PC-3 (cell line): Measurements from ENCODE around the gene TTC28. TPM values are rescaled to one million over a fixed set of nuclear protein-coding genes. Genes with fewer than 3 reads are reported as not detected.

Source experiments
- ATAC-seq: fragments of 200-7000 bp; cut with Tn5 transposase; 2 replicates; pipeline ENCODE4 v1.9.1; 2020; ENCODE audit warnings: mild to moderate bottlenecking, moderate library complexity
- BruUV-seq: library from RNA; stranded (reverse); fragments of 400-500 nt; replicated peaks from 2 replicates; lab custom pipeline; 2021; lab: Mats Ljungman, UMichigan
- CTCF ChIA-PET: fragments of 300-600 bp; sonication (Branson Sonifier 250); formaldehyde crosslinking; loops from one replicate; lab custom pipeline; 2022; ENCODE audit warnings: antibody characterized with exemption; lab: Charles Lee
- POLR2A ChIA-PET: fragments of 300-600 bp; sonication (Branson Sonifier 250); formaldehyde crosslinking; loops from one replicate; lab custom pipeline; 2022; ENCODE audit warnings: antibody characterized with exemption; ENCODE audit not compliant: unreplicated experiment; lab: Charles Lee
- DNase-seq: peaks from one replicate; pipeline ENCODE4 v3.0.0-alpha.2; 2015
- H2AFZ ChIP-seq: fragments of 300-600 bp; sonication (generic); 2 replicates; pipeline ENCODE4 v1.6.0; 2016; ENCODE audit warnings: antibody characterized with exemption, low read length
- H3F3A ChIP-seq: fragments of 300-600 bp; sonication (generic); one replicate; pipeline ENCODE4 v1.6.0; 2017; ENCODE audit warnings: antibody characterized with exemption, low read length, control low read depth, mild to moderate bottlenecking; ENCODE audit not compliant: unreplicated experiment
- H3K27ac ChIP-seq: fragments of 300-600 bp; sonication (generic); 2 replicates; pipeline ENCODE4 v1.5.1; 2016; ENCODE audit warnings: mild to moderate bottlenecking, low read length
- H3K27me3 ChIP-seq: fragments of 300-600 bp; sonication (generic); 2 replicates; pipeline ENCODE4 v1.6.1; 2016; ENCODE audit warnings: low read length, mixed read lengths
- H3K36me3 ChIP-seq: fragments of 300-600 bp; sonication (generic); 2 replicates; pipeline ENCODE4 v1.6.1; 2016; ENCODE audit warnings: low read depth, mixed run types, low read length, mixed read lengths
- H3K4me1 ChIP-seq: fragments of 300-600 bp; sonication (generic); 2 replicates; pipeline ENCODE4 v1.5.1; 2016; ENCODE audit warnings: low read length; ENCODE audit not compliant: insufficient read depth
- H3K4me2 ChIP-seq: fragments of 300-600 bp; sonication (generic); 2 replicates; pipeline ENCODE4 v1.6.0; 2016; ENCODE audit warnings: low read length
- H3K4me3 ChIP-seq: fragments of 300-600 bp; sonication (generic); 2 replicates; pipeline ENCODE4 v1.5.1; 2016; ENCODE audit warnings: mild to moderate bottlenecking, low read length, mixed read lengths
- H3K79me2 ChIP-seq: fragments of 300-600 bp; sonication (generic); 2 replicates; pipeline ENCODE4 v1.6.1; 2017; ENCODE audit warnings: low read length, mixed read lengths
- H3K9ac ChIP-seq: fragments of 300-600 bp; sonication (generic); 2 replicates; pipeline ENCODE4 v1.6.0; 2016; ENCODE audit warnings: mild to moderate bottlenecking, low read length
- H3K9me2 ChIP-seq: fragments of 300-600 bp; sonication (generic); replicated peaks from 2 replicates; pipeline ENCODE4 v1.6.1; 2016; ENCODE audit warnings: mixed run types, low read length, mixed read lengths
- H3K9me3 ChIP-seq: fragments of 300-600 bp; sonication (generic); 2 replicates; pipeline ENCODE4 v1.6.1; 2016; ENCODE audit warnings: low read length, mixed read lengths
- H4K20me1 ChIP-seq: fragments of 300-600 bp; sonication (generic); 2 replicates; pipeline ENCODE4 v1.6.1; 2016; ENCODE audit warnings: low read length, mixed read lengths
- EZH2 ChIP-seq: fragments of 300-600 bp; sonication (generic); IDR thresholded peaks from one replicate; pipeline ENCODE4 v1.6.1; 2017; ENCODE audit warnings: antibody characterized with exemption, mild to moderate bottlenecking, low read length; ENCODE audit not compliant: unreplicated experiment
- EZH2phosphoT487 ChIP-seq: fragments of 300-600 bp; sonication (generic); IDR thresholded peaks from 2 replicates; pipeline ENCODE4 v1.6.1; 2018; ENCODE audit warnings: mild to moderate bottlenecking, antibody characterized with exemption, low read length, borderline replicate concordance
- intact Hi-C: fragments of 100-400 bp; cut with micrococcal nuclease; formaldehyde crosslinking; loops from 2 replicates; pipeline ENCODE4 v1.9.0; 2023
- total RNA-seq: library from RNA; depleted of rRNA; stranded (reverse); fragments of >200 nt; gene quantifications from 2 replicates; pipeline ENCODE4 v1.2.3, GENCODE V29; 2014
- TF ChIP-seq, protein P1 (sequence below): fragments of 300-600 bp; sonication (generic); conservative IDR thresholded peaks from 2 replicates; pipeline ENCODE4 v1.5.1; 2017; ENCODE audit warnings: antibody characterized with exemption, low read depth, mild to moderate bottlenecking, low read length

The TTC28 gene
- total RNA-seq, 1 experiment from 2014 or later: 6.3 TPM

DNA sequence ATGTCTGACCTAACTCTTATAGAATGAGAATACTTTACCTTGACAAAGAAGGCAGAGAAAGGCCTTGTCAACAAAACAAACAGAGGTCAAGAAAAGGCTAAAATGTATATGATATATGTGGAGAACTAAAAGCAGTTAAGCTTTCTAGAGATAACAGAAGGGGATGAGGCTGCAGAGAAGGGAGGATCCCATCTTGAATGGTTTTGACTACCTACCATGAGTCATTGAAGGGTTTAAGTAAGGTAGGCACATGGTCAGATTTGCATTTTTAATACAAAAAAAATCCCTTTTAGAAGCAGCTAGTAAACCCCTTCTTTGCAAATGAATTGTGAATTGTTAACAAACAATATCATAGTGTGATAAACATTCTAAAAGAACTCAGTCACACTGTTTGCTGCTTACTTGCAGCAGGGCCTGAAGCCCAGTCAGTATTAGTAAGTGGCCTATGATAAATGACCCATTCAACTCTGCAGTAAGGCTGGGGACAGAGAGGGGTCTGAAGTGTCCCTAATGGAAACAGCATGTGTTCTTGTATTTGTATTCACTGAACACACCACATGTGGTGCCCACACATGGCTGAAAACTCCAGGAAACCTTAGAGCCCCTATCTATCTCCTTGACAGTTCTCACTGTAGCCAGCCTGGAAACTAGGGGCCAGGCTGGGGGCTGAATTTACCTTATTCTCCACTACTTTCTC is 431.8 kb downstream of the TTC28 start:
- H3K27ac ChIP-seq: no peak overlapping the region
- H4K20me1 ChIP-seq: no peaks in the 10 kb centered on the region
- intact Hi-C loops: no loop called here
- TF ChIP-seq, protein P1, sequence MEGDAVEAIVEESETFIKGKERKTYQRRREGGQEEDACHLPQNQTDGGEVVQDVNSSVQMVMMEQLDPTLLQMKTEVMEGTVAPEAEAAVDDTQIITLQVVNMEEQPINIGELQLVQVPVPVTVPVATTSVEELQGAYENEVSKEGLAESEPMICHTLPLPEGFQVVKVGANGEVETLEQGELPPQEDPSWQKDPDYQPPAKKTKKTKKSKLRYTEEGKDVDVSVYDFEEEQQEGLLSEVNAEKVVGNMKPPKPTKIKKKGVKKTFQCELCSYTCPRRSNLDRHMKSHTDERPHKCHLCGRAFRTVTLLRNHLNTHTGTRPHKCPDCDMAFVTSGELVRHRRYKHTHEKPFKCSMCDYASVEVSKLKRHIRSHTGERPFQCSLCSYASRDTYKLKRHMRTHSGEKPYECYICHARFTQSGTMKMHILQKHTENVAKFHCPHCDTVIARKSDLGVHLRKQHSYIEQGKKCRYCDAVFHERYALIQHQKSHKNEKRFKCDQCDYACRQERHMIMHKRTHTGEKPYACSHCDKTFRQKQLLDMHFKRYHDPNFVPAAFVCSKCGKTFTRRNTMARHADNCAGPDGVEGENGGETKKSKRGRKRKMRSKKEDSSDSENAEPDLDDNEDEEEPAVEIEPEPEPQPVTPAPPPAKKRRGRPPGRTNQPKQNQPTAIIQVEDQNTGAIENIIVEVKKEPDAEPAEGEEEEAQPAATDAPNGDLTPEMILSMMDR: no peak
- TF ChIP-seq EZH2 (no peak), EZH2phosphoT487 (no peak)
- ChIA-PET POLR2A (no interaction called here), CTCF (no interaction called here)
- H3K9me2 ChIP-seq: no peaks in the 10 kb centered on the region
- DNase-seq (no peak), ATAC-seq (no peak)
- no peak overlapping the region for H2AFZ ChIP-seq
- no TSS peak for BruUV-seq
- no peaks in the 10 kb centered on the region for H3K79me2 ChIP-seq
- H3K27me3 ChIP-seq: no peaks in the 10 kb centered on the region
- no peaks in the 10 kb centered on the region for H3K9me3 ChIP-seq
- H3K4me1 ChIP-seq: no peaks in the 10 kb centered on the region
- no peak overlapping the region for H3K9ac ChIP-seq
- no peak overlapping the region for H3K4me3 ChIP-seq
- no peaks in the 10 kb centered on the region for H3F3A ChIP-seq
- no peak overlapping the region for H3K4me2 ChIP-seq
- H3K36me3 ChIP-seq: no peaks in the 10 kb centered on the region

DNA sequence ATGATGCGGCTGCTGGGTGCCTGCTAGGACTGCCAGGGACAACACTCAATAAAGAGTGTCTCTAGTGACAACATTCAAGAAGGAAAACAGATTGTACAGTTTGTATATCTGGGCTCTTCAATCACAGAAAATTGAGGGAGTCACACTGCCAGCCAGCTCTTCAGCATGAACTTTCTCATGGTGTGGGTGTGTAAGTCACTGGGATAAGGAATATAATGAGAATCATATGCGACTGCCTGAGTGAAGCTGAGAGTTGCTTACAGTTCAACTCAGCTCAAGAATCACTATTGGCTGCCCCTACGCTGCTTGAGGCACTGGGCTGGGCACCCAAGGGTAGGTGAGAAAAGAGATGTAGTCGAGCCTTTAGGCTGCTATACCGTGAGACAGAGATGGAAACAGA is 432.5 kb downstream of the TTC28 start:
- Histone ChIP-seq H3K27me3 (no peaks in the 10 kb centered on the region), H3K79me2 (no peaks in the 10 kb centered on the region), H3K4me2 (no peak overlapping the region), H3K4me1 (no peaks in the 10 kb centered on the region), H2AFZ (no peak overlapping the region), H3F3A (no peaks in the 10 kb centered on the region), H3K9ac (no peak overlapping the region), H3K36me3 (no peaks in the 10 kb centered on the region), H3K4me3 (no peak overlapping the region), H3K27ac (no peak overlapping the region), H4K20me1 (no peaks in the 10 kb centered on the region), H3K9me3 (no peaks in the 10 kb centered on the region), H3K9me2 (no peaks in the 10 kb centered on the region)
- ChIA-PET POLR2A (no interaction called here), CTCF (no interaction called here)
- no peak for DNase-seq
- no peak for ATAC-seq
- intact Hi-C loops: no loop called here
- BruUV-seq: no TSS peak
- TF ChIP-seq EZH2: no peak
- no peak for TF ChIP-seq EZH2phosphoT487
- TF ChIP-seq, protein P1: no peak

DNA sequence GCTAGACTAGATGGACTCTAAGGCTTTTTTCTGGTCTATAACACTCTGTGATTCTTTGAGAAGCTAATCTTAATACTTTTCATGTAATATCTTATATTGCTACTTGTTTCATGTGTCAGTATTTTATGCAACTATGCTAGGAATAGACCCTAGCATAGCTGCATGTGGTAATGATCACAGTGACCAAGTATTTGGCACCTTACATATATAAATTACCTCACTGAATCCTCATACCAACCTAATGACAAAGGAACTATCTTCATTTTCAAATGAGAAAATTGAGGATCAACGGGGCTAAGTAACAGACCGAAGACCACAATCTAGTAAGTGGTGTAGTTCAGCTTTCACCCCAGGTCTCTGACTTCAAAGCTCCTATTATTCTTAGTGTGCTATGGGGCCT is 433.2 kb downstream of the TTC28 start:
- no peak overlapping the region for H3K27ac ChIP-seq
- no peaks in the 10 kb centered on the region for H3K9me3 ChIP-seq
- ATAC-seq (no peak), DNase-seq (no peak)
- H3F3A ChIP-seq: no peaks in the 10 kb centered on the region
- no peak overlapping the region for H3K4me3 ChIP-seq
- H3K4me1 ChIP-seq: no peaks in the 10 kb centered on the region
- no peaks in the 10 kb centered on the region for H3K9me2 ChIP-seq
- TF ChIP-seq EZH2 (no peak), EZH2phosphoT487 (no peak)
- TF ChIP-seq, protein P1: no peak
- intact Hi-C loops: no loop called here
- no peaks in the 10 kb centered on the region for H4K20me1 ChIP-seq
- H3K79me2 ChIP-seq: no peaks in the 10 kb centered on the region
- POLR2A ChIA-PET: no interaction called here
- H3K4me2 ChIP-seq: no peak overlapping the region
- H2AFZ ChIP-seq: no peak overlapping the region
- no TSS peak for BruUV-seq
- H3K9ac ChIP-seq: no peak overlapping the region
- no peaks in the 10 kb centered on the region for H3K36me3 ChIP-seq
- H3K27me3 ChIP-seq: no peaks in the 10 kb centered on the region
- CTCF ChIA-PET: no interaction called here
